Measurements from ENCODE around the gene NHP2.
"Not testable (repeated sequence)": the region's sequence is repeated elsewhere in the genome, so short reads cannot be mapped to it uniquely, and the experiment has no call there.

NHP2 gene

GRCh38 chr5:178153530-178154340, at the start of gene NHP2:
Gene NHP2 (minus strand): TSS chr5:178153885. CDS start chr5:178153817, 68 bp downstream.
- peak; percentile 95 to 97 for DNase-seq (ENCODE audit: low read depth in 2 of 2)

GRCh38 chr5:178202541-178202940, 48.9 kb upstream of the NHP2 start:
- DNase-seq (ENCODE audit: low read depth in 2 of 2), result no peak

GRCh38 chr5:178201927-178202235, 48.2 kb upstream of the NHP2 start:
- DNase-seq (ENCODE audit: low read depth in 2 of 2), result no peak

GRCh38 chr5:178201221-178201926, 47.7 kb upstream of the NHP2 start:
- DNase-seq (ENCODE audit: low read depth in 2 of 2), result no peak

- DNase-seq (ENCODE audit: low read depth in 2 of 2), result no peak
Measured at GRCh38 chr5:178199581-178200434, 46.1 kb upstream of the NHP2 start.

GRCh38 chr5:178198706-178199105, 45.0 kb upstream of the NHP2 start:
- no peak for DNase-seq (ENCODE audit: low read depth in 2 of 2)

- DNase-seq (ENCODE audit: low read depth in 2 of 2), result not testable (repeated sequence)
Measured at GRCh38 chr5:178198151-178198550, 44.5 kb upstream of the NHP2 start.

- DNase-seq (ENCODE audit: low read depth in 2 of 2), result no peak
Measured at GRCh38 chr5:178196986-178197385, 43.3 kb upstream of the NHP2 start.

GRCh38 chr5:178196281-178196812, 42.7 kb upstream of the NHP2 start:
- DNase-seq (ENCODE audit: low read depth in 2 of 2), result no peak

- DNase-seq (ENCODE audit: low read depth in 2 of 2), result no peak
Measured at GRCh38 chr5:178194026-178194425, 40.3 kb upstream of the NHP2 start.

GRCh38 chr5:178193251-178193809, 39.6 kb upstream of the NHP2 start:
- DNase-seq (ENCODE audit: low read depth in 2 of 2), result no peak

- DNase-seq (ENCODE audit: low read depth in 2 of 2), result no peak
Measured at GRCh38 chr5:178192787-178193186, 39.1 kb upstream of the NHP2 start.

- DNase-seq (ENCODE audit: low read depth in 2 of 2), result no peak
Measured at GRCh38 chr5:178192244-178192643, 38.6 kb upstream of the NHP2 start.

- DNase-seq (ENCODE audit: low read depth in 2 of 2), result no peak
Measured at GRCh38 chr5:178191661-178192060, 38.0 kb upstream of the NHP2 start.

- DNase-seq (ENCODE audit: low read depth in 2 of 2), result no peak
Measured at GRCh38 chr5:178189433-178189832, 35.7 kb upstream of the NHP2 start.

- no peak for DNase-seq (ENCODE audit: low read depth in 2 of 2)
Measured at GRCh38 chr5:178187014-178187413, 33.3 kb upstream of the NHP2 start, which contains the start of gene GMCL2. Gene GMCL2 (minus strand): TSS chr5:178187371. CDS start chr5:178187299, 72 bp downstream.

- DNase-seq (ENCODE audit: low read depth in 2 of 2), result no peak
Measured at GRCh38 chr5:178186427-178186826, 32.7 kb upstream of the NHP2 start.

GRCh38 chr5:178182158-178182876, 28.6 kb upstream of the NHP2 start:
- no peak for DNase-seq (ENCODE audit: low read depth in 2 of 2)

- no peak for DNase-seq (ENCODE audit: low read depth in 2 of 2)
Measured at GRCh38 chr5:178180141-178180863, 26.6 kb upstream of the NHP2 start.

GRCh38 chr5:178177569-178177968, 23.9 kb upstream of the NHP2 start:
- no peak for DNase-seq (ENCODE audit: low read depth in 2 of 2)
